Hematopoietic multipotent progenitor cell treated with erythropoietin and hydrocortisone succinate and interleukin-3 and kit ligand, for 8 days (in vitro differentiated cells): ENCODE measurements around the gene KLF13.

Source experiments
- DNase-seq: peaks from one replicate; pipeline ENCODE4 v3.0.0-alpha.2; 2015

Gene KLF13

DNA sequence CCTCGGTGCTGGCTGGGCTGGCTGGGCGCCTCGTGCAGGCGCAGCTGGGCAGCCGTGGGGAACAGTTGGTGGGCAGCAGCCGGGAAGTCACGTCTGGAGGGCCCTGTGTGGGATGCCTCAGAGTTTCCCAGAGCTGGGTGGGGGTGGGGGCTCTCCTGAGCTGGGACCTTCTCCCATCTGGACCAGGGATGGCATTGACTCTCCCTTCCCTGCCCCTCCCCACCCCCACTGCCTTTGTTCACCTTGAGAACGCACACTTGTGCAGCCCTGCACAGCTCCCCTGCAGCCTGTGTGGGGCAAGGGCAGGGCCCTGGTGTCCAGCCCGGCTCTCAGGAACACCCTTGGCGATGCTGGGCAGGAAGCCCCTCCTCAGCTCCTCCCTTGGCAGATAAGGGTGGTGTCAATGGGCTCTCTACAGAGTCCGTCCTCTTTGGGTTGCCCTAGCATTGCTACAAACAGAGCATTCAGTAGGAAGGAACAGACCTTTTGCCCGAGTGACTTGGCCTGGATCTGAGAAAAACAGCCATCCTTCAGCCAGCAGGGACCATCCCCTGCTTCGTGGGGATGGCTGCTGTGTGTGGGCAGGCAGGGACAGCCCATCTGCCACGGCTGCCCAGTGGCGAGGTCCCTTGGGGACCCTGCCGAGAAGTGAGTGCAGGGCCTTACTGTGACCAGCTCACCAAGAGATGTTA lies 25.5 kb upstream of the KLF13 start:
- DNase-seq = peak; percentile 59

DNA sequence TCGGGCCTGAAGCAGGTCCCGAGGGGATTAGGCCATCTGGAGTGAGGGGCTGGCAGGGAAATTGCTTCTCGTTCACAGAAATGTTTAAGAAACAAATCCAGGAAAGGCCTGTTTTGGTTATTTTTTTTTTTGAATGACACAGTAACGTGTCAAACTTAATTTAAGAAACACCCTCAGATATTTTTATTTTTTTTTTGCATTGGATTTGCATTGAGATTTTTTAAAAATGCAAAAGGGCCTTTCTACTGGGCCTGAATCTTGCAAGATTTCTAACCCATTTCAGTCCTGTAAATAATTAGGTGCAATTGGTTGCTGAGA lies 25.0 kb upstream of the KLF13 start:
- no peak for DNase-seq

GRCh38 chr15:31302029-31302657 lies 24.5 kb upstream of the KLF13 start:
- no peak for DNase-seq

DNA sequence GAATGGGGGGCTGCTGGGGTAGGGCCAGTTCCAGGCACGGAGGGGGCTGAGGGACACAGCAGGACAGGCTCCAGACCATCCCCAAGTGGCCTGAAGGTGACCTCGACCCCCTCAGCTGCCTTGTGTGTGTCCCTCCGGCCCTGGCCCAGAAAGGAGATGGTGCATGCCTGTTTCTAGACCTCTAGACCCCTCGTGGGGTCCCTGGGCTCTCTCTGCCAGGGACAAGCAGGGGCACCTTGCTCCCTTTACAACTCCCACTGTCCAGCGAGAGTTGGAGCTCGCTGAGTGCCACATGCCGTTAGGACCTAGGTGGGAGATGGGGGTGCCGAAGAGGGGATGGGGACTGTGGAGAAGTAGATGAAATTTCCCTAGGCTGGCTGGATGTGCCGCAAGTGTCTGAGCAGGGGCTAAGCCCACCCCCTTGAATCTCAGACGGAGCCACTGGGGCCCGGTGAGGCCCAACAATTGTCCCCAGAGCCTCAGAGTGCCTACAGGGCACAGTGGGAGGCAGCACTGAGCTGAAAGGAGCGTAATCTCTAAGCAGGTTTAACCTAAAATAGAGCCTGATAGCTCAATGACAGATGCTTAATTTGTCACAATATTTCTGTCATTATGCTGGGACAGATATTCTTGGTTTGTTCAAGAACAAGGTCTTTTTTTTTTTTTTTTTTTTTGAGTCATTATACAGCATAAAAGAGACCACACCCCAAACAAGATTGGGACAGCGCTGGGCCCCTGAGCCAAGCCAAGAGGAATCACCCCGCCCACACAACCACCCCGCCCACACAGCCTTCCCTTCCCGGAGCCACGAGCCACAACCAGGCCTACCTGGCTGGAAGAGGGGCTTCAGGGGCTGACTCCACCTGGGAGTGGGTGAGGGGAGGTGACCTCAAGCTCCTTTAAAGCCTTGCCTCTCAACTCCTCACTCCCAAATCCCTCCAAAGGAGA lies 23.6 kb upstream of the KLF13 start:
- DNase-seq = peak; percentile 89

- no peak for DNase-seq
These were observed 22.6 kb upstream of the KLF13 start for GRCh38 chr15:31303726-31304648.

GRCh38 chr15:31304751-31305365 lies 21.8 kb upstream of the KLF13 start:
- peak; percentile 45 for DNase-seq

DNA sequence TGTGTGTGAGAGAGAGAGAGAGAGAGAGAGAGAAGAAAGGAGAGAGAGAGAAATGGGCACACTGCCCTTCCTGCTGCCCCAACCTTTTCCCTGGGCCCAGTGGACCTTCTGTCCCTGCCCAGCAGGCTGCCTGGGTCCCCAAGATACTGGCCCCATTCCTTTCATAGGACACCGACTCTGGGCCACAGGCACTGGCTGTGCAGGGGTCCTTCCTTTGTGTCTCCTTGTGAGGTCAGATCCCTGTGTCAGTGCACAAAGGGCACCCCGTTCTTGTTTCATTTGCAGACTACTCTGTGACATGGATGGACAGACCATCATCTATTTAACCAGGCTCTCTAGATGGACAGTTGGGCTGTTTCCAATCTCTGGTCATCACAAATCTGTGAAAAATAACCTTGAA lies 21.3 kb upstream of the KLF13 start:
- no peak for DNase-seq

GRCh38 chr15:31305796-31306425 lies 20.7 kb upstream of the KLF13 start:
- peak; percentile 58 for DNase-seq

DNA sequence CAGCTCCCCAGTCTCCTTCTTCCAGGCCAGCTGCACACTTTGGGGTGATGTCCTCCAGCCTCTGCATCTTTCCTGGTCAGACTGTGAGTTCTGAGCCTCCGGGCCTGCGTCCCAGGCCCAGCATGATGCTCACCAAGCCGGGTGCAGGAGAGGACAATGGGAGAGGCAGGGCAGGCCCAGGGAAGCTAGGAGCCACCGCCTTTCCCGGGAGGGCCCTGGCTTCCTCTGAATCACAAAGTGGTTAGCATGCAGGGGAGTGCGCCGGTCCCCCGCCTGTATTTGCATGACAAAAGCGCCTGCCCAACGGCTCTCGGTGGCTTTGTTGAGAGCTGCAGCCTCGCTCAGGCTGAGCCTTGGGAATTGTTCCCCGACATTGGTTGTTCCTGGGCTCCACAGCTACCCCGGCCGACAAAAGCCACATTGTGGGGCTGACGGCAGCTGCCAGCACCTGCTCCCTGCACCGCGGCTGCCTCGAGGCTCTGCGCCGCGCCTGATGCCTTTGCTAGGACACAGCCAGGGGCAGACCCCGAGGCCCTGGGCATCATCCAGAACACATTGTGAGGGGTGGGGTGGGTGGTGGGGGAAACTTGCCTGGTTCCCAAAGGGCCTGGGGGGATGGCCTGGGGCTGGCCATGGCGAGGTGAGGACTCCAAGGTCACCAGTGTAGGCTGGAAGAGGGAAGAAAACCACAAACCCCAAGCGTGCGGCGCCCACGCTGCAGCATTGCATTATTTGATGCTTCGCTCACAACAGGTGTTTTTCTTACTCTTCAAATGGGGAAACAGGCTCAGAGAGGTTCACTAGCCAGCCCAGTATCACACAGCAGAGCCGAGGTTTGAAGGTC lies 20.0 kb upstream of the KLF13 start:
- no peak for DNase-seq

DNA sequence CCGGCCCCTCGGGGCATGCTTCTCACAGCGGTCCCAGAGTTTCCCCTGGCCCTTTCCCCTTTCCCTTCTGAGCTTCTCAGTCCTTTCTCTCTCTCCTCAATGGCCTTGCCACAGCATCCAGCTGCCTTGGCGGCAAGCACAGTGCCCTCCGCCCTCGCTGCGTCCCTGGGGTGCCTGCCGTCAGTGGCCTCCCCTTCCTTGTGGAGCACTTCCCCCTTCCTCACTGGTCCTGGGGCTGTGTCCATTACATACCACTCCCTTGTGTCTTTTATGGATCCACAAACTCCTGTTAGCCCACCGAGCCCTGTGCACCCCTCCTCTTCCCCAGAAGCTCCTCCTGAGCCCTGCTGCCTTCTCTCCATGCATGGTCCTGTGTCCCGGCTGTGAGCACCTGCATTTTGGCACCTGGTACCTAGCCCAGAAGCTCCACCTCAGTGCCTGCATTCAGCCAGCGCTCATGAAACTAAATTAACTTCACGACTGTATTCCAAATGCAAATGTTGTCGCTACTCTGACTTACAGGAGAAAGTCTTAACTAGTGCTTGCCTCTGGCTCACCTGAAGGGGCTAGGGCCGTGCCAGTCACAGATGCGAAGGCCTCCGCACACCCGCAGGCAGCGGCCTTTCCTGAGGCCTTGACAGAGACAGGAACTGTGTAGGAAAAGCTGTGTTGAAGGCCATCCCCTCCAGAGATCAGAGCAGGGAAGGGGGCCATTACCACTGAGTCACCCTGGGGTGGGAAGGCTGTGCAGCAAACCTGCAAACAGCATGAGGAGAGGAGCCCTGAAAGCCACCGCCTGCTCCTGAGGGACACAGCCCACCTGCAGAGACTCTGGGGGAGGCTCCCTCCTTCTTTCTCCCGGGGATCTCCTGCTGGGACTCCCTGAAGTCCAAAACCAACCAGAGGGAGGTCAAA lies 19.1 kb upstream of the KLF13 start:
- DNase-seq = no peak

- DNase-seq = peak; percentile 41
These were observed 18.4 kb upstream of the KLF13 start for GRCh38 chr15:31308185-31308639.

GRCh38 chr15:31309893-31310606 lies 16.6 kb upstream of the KLF13 start:
- DNase-seq = no peak

GRCh38 chr15:31311735-31312619 lies 14.7 kb upstream of the KLF13 start:
- DNase-seq = no peak

DNA sequence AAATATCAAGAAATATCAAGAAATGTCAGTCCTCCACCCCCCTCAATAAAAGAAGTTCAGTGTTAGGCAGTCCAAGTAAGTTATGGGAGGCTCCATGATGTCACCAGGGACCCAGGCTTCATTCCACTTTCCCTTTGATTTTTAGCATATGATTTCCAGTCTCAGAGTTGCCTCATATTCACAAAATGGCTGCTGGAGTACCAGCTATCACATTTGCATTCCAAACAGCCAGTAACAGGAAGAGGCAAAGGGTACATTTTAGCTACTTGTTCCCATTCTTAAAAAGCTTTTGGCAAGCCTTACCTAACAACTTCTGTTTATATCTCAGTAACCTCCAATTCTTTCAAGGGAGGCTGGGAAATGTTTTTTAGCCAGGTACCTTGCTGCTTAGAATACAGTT lies 13.4 kb upstream of the KLF13 start:
- no peak for DNase-seq

GRCh38 chr15:31314380-31314779 lies 12.3 kb upstream of the KLF13 start:
- no peak for DNase-seq

DNA sequence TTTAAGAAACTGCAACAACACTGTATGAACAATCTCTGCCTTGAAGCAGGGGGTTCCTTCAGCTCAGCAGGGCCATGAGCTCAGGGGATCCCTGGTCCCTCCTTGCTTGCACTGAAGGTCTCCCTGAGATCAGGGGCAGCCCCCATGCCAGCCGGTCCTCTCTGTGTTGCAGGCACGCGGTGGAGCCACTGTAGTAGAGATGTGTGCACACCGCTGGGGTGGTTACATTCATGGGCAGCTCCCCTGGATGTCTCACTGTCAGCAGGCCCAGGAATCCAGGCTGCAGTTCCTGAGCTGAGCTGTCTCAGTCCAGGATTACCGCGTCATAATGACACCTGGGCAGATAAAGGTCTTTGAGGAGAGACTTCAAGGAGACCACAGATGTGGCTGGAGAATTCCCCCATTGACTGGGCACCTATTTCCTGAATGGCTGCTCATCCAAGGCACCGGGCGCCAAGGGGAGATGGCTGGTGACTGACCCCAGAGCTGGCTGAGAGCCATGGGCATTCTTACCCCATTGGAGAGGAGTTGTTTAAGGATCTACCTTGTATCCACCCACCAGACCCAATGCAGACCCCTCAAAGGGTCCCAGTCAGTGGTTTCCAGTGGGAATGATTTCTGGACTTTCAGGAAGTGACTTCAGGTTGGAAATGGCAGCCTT lies 10.4 kb upstream of the KLF13 start:
- DNase-seq = no peak

GRCh38 chr15:31317017-31317416 lies 9.6 kb upstream of the KLF13 start:
- no peak for DNase-seq
